Stimulated activated CD8-positive, alpha-beta memory T cell treated with anti-CD3 and anti-CD28 coated beads, Interleukin-4, amount 100 ng/mL, for 1 hour (primary cell): Measurements from ENCODE around the gene NOTCH2.
"Not testable (repeated sequence)": the region's sequence is repeated elsewhere in the genome, so short reads cannot be mapped to it uniquely, and the experiment has no call there.

Experiments
- DNase-seq, 2 donors: peaks; one replicate each; pipeline ENCODE4 v3.0.0-alpha.2; 2020; ENCODE audit warnings: low read depth in 2 of 2, low spot score in 1 of 2

NOTCH2 gene

DNA sequence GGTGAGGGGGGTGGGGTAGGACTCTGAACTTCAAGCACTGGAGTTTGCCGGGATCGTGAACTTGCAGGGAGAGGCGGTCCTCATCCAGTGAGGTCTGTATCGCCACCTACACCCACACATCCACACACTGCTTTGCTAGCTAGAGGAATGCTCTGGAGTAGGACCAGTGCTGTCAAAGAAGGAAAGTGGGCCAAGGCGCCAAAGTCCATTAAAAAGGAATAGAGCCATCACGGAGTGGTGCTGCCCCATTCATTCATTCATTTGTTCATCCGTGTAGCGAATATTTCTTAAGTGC is 405 bp upstream of the NOTCH2 start:
- DNase-seq, result not testable (repeated sequence)

DNA sequence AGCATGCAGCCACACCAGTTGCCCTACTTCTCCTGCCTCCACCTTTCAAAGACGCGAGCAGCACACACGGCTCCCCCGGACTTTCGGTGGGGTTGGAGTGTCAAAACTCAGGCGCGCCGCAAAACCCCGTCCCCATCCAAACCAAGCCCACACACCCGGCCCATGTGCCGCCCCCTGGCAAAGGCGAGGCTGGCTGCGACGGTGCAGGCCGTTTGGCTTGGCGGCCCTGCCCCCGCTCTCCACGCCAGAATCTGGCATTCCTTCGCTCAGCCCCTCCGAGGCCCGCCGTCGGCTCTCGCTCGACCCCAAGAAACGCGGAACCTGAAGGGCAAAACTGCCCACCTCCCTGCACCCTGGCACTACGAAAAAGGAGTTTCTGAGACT is 787 bp downstream of the NOTCH2 start:
- not testable (repeated sequence) for DNase-seq

DNA sequence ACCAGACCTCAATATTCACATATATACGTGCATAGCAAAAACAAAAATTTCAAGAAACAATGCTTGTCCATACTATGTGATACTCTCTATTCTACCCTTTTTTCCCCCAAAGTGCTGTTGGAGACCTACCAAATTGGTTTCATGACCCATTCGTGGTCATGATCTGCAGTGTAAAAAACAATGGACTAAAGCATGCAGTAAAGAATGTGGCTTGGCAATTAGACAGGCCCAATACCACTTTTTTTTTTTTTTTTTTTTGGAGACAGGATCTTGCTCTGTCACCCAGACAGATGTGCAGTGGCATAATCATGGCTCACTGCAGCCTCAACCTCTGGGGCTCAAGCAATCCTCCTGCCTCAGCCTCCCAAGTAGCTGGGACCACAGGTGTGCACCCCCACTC is 21.3 kb downstream of the NOTCH2 start:
- DNase-seq, result not testable (repeated sequence)

DNA sequence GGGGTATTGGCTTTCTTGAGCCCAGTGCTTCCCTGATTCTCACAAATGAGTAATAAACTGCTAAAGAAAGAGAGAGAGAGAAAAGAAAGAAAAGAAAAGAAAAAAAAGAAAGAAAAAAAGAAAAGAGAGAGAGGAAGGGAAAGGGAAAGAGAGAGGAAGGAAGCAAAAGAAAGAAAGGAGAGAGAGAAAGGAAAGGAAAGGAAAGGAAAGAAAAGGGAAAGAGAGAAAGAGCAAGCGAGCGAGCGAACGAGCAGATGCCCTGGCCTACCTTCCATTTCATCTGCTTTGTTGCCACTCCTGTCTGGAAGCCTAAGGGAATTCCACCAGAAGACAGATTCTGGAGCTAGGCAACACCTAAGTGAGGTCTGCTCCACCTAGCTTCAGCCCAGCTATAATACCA is 27.7 kb downstream of the NOTCH2 start:
- not testable (repeated sequence) for DNase-seq

DNA sequence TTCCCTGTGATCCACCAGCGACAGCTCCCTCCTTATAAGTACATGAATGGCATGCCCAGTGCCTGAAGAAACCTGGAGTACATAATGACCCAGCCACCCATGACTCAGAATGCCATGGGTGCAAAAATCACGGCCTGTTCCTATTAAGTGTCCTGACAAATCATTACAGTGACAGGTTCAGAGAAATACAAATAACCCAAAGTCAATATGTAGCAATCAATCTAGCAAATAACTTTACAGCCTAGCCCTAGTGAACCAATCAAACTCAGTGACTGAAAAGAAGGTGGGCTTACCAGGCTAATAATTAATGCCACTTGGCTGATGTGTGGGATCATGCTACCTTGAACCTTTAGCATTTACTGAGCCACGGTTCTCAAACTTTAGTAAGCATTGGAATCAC is 37.2 kb downstream of the NOTCH2 start:
- not testable (repeated sequence) for DNase-seq

DNA sequence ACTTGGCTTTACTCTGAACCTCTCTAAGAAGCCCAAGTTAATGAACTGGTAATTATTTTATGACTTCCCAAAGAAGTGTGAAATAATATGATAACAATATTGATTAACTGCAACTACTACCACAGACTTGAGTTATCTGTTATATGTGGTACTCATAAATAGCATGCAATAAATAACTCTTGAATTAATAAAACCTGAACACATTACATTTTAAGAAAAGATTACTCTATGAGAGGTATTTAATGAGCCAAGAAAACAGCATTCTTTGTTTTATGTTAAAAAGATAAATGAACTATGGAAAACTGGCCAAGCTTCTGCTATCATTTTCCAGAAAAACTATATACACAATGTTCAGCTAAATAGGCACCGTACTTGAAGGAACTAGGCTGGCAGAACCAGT is 45.7 kb downstream of the NOTCH2 start:
- DNase-seq, result not testable (repeated sequence)

DNA sequence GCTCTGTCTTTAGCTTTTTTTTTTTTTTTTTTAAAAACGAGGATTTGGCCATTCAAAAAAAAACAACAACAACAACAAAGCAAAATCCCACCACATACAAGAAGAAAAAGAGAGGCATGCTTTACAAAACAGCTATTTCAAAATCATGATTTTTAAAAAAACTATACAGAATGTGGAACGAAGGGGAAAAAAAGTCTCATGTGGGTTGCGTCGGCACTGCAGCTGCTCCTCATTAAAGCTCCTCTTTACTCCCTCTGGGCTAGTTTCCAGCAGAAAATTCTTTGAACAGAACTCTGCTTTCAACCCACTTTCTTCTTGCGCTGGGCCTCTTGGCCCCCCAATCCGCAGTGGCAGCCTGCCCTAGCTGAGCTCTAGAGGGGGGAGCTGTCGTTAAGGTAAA is 54.5 kb downstream of the NOTCH2 start:
- DNase-seq, result not testable (repeated sequence)

DNA sequence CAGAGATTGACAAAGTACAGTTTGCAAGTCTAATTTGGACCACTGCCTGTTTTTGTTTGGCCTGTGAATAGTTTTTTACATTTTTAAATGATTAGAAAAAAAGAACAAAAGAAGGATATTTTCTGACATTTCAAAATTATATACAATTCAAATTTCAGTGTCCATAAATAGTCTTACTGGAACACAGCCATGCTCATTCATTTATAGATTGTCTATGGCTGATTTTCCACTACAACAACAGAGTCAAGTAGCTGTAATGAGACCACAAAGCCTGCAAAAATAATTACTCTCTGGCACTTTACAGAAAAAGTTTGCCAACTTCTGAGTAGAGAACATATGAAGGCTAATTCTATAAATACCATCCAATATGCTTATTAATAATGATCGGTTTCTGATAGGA is 61.1 kb downstream of the NOTCH2 start:
- DNase-seq, result not testable (repeated sequence)

DNA sequence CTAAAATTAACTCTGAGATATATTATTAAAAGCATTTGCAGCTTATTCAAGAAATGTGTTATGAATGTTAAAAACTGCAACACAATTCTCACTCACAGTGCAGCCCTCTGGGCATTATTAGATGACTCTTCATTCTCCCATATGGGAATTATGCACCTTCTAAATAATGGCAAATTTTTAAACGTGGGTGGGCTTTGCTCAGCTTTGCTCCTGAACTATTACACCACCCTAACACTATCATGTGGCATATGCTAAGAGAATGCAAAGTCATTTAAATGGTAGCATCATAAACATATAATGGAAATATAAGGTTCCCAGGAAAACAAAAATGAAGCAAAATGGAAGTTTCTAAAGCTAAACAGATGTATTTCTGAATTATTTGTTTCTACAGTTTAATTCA is 61.6 kb downstream of the NOTCH2 start:
- not testable (repeated sequence) for DNase-seq

DNA sequence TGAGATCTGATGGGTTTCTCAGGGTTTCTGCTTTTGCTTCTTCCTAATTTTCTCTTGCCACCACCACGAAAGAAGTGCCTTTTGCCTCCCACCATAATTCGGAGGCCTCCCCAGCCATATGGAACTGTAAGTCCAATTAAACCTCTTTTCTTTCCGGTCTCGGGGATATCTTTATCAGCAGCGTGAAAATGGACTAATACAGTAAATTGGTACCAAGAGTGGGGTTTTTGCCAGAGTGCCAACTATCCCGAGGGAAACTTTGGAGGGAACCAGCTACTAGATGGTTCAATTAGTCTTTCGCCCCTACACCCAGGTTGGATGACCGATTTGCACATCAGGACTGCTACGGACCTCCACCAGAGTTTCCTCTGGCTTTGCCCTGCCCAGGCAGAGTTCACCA is 68.4 kb downstream of the NOTCH2 start:
- DNase-seq, result not testable (repeated sequence)

DNA sequence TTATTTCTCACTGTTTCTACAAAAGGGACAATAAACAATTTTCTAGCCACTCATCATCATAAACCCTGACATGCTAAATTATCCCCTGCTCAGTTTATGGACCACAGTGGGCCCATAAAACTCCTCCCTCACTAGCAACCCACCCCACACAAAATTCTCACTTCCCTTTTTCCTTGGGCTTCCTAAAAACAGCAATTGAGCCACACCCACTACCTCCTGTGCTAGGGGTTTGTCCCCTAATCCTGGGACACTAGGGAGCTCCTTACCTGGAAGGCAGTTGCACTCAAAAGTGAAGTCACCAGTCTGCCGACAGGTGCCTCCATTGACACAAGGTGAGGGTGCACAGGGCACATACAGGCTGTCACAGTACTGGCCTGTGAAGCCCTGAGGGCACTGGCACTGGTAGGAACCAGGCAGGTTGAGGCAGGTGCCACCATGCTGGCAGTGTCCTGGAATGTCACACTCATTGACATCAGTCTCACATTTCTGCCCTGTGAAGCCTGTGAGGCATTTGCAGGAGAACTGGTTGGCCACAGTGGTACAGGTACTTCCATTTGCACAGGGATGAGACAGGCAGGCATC is 72.6 kb downstream of the NOTCH2 start:
- DNase-seq, result not testable (repeated sequence)

DNA sequence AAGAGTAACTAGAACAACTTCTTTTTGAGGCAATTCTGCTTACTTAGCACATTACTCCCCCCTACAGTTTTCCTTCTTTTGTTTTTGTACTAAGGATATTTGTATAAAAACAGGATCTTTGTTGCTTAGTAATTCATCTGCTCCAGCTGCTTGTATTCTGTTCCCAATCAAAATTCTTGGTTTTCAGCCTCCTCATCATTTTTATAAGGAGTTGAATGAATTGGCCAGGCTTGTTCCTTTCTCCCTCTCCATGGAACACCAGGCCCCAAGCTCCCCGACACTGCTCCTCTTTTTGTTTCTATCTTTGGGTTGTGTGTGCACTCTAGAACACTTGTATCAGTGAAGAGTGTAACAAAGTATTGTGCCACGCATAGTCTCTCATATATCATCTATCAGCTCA is 73.5 kb downstream of the NOTCH2 start:
- not testable (repeated sequence) for DNase-seq

DNA sequence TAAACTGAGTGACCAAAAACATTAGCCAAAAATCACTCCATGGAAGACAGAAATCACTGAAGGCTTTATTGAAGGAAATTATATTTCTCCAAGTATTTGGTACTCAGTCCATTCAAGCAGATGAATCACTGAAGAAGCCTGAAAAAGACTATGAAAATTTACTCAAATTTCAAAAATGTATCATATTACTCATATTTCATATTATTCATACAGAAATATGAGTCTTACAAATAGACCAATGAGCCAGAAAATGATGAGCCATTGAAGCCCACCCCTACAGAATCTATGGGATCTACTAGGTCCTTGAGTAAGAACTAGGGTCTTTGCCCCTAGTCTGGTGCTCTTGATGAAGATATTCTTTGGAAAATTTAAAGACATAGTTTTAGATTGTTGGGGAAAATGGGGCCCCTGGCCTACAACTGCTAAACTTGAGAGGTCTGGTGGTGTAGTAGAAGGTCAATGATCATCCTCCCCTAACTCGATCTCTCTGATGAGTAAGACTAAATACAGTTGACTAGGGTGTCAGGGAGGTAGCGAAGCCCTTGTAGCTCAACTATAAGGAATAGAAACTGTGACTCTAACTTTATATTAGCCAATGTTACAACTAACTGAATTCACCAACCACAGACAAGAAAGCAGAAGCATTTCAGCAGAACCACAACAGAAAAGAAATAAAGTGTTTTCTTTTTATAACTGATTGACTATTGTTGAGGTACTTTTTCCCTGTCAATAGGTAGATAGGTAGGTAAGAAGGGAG is 81.0 kb downstream of the NOTCH2 start:
- DNase-seq, result no peak

DNA sequence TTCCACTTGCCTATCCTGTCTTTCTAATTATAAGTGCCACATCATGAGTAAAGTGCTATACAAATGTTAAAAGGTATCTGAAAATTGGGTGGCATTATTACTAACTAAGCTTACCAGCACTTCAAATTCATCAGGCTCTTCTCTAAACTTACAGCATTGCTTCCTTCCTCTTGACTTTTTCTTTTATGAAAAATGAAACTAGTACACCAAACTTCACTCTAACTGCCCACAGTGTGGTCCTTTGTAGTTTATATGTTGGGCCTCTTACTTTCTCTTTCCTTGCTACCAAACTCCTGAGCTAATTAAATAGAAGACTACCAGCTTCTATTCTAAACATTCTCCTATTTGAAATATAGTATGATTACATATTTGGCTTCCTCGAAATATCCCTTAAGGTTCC is 81.8 kb downstream of the NOTCH2 start:
- DNase-seq, result no peak

DNA sequence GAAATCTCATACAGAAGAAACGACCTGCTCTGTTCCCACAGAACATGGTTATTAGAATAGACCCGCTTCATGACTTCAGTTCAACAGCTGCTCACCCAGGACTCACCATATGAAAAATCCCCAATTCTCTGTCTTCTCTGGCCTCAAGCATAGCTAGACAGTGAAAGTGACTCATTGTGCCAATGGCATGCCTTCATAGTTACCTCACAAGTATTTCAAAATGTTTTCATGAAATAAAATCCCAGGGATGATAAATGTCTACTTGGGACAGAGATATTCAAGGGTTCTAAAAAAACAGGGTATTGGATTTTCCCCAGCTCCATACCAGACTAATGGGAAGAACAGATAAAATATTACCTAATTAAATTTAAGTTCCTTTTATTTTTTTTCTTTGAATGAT is 82.3 kb downstream of the NOTCH2 start:
- DNase-seq, result no peak

DNA sequence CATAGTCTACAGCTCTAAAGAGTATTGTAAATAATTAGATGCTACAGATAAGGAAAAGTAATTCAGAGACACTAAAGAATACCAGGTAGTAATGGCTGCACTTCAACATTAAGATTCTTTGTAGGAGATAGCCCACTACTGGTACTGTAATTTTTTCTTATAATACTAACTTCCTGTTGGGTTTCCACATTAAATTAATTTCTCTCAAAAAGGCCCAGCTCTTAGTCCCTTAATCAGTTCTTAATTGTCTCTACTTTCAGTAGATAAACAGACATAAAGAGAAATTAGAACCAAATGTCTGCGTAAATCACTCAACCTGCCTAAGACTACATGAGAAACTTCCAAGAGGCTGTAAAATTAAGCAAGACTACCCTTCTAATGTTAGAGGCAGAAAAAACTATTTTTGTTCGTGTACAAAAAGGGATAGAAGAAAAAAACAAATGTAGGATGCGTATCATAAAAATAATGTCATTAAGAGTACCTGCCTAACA is 83.4 kb downstream of the NOTCH2 start:
- DNase-seq, result no peak

DNA sequence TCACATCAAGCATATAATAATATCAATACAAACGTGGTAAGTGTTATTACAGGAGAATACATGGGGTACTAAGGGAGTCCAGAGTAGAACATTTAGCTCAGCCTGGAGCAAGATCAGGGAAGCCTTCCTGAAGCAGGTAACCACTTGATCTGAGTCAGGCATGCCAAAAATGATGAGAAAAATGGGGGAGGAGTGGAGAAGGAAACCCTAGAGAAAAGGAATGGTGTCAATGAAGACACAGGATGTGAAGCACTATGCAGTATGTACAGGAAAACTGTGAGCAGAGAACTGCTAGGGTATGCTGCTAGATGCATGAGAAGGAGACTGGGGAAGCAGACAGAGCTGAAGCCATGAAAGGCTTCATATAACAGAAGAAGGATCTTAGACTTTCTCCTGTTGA is 84.7 kb downstream of the NOTCH2 start:
- DNase-seq, result no peak

DNA sequence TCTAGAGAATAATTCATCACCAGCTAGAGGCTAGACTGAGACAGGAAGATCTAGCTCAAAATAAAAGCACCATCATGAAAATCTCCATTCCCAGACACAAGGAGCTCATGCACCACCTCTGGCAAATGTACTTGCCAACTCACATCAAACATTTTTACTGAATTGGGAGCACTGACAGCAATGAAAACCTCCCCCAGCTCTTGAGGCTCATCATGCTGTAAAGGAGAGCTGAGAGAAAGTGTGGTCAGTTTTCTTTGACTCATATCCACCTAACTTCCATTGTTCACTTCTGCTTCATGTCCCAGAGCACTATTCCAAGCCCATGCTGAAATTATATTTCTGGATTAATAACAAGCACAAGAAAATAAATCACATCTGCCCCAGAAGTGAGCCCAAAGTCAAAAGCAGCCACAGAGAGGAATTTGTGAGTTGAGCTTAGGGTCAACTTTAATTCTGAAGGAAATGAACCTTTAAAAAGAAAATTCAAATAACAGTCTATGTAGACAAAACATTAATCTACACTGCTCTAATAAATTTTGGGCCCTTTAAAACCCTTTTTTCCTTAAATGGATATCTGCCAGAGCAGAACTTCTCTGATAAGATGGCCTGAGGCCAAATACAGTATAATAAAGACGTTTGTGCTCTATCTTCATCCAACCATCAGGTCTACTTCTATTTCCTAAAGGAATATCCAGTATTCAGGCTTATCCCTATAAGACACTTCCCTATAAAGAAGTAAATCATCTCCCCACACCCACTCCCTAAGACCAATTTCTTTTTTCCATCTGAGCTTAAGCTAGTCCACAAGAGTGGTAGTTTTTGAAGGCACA is 87.3 kb downstream of the NOTCH2 start:
- DNase-seq, result no peak

DNA sequence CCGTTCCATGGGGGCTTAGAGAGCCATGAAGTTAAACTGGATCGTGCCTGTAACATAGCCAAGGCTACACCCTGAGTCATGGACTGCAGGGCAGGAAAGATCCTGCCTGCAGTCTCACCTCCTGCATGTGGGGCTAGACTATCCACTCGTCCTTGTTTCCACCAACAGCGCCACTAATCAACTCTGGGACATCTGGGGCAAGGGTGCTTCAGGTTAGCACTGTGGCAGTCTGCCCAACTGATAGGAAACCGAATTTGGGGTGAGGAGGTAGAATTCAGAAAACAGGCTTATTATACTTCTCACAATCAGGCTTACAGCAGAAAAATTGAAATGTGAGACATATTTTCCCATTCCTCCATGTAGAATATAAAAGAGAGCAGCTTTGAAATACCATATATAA is 88.0 kb downstream of the NOTCH2 start:
- no peak for DNase-seq

DNA sequence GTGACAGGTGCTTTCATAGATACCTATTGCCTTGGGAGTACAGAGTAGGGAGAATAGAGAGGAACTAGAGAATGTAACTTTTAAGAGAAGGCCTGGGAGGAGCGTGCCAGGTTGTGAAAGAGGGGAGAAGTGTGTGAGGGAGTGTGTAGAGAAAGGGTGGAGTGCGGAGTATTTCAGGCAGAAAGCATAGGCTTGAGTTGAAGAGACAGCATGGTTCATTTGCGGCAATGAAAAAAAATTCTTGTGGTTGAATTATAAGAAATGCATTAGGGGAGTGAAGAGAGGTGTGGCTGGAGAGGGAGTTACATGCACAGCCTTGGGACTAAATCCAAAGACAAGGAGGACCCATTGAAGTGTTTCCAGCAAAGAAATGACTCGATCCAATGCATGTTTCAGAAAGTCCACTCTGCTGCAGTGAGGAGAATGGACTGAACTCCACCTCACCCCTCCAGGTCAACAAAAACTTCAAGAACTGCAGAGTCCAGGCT is 91.4 kb downstream of the NOTCH2 start:
- DNase-seq, result no peak

DNA sequence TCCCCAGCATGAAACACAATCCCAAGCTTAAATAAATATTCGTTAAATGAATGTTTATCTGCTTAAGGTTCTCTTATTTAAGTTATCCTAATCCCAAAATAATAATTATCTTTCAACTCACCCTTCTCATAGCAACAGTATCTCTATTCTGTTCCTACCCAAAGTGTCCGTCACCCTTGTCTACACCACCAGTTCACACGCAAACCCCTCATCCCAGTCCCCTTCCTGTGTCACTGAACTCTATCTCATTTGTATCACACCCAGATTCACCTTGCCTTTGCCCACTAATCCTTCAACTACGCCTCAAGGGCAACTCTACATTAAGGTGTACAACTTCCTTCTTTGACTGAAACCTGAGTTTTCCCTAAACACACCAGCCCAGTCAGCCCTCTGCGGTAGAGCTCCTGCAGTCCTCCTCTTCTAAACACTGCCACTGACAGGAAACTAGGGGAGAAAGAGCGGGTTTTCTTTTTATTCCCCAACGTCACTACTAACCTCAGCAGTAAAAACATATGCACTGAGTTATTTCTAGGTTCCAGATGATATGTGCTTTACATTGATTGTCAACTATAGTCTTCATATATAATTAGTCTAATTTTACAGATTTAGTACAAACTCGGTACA is 92.2 kb downstream of the NOTCH2 start:
- DNase-seq, result not testable (repeated sequence)
